Measurements from ENCODE around the gene SARDH.
"Not testable (repeated sequence)": the region's sequence is repeated elsewhere in the genome, so short reads cannot be mapped to it uniquely, and the experiment has no call there.

The SARDH gene

GRCh38 chr9:133631111-133631510 is 107.0 kb downstream of the SARDH start:
- DNase-seq (ENCODE audit: low spot score) = no peak

GRCh38 chr9:133629221-133630110 is 108.7 kb downstream of the SARDH start:
- no peak for DNase-seq (ENCODE audit: low spot score)

- no peak for DNase-seq (ENCODE audit: low spot score)
These were observed 109.4 kb downstream of the SARDH start for GRCh38 chr9:133628766-133629165.

- DNase-seq (ENCODE audit: low spot score) = no peak
These were observed 110.8 kb downstream of the SARDH start for GRCh38 chr9:133627341-133627740.

- not testable (repeated sequence) for DNase-seq (ENCODE audit: low spot score)
These were observed 112.1 kb downstream of the SARDH start for GRCh38 chr9:133626008-133626407.

GRCh38 chr9:133622555-133622954 is 115.6 kb downstream of the SARDH start:
- no peak for DNase-seq (ENCODE audit: low spot score)

GRCh38 chr9:133621725-133622267 is 116.4 kb downstream of the SARDH start:
- DNase-seq (ENCODE audit: low spot score) = no peak

- DNase-seq (ENCODE audit: low spot score) = no peak
These were observed 118.4 kb downstream of the SARDH start for GRCh38 chr9:133619791-133620190.

GRCh38 chr9:133618726-133619125 is 119.4 kb downstream of the SARDH start:
- no peak for DNase-seq (ENCODE audit: low spot score)

- no peak for DNase-seq (ENCODE audit: low spot score)
These were observed 121.3 kb downstream of the SARDH start for GRCh38 chr9:133616643-133617405.

- DNase-seq (ENCODE audit: low spot score) = no peak
These were observed 122.5 kb downstream of the SARDH start for GRCh38 chr9:133615606-133616188.

- DNase-seq (ENCODE audit: low spot score) = no peak
These were observed 123.0 kb downstream of the SARDH start for GRCh38 chr9:133615186-133615585.

GRCh38 chr9:133614678-133615077 is 123.5 kb downstream of the SARDH start:
- DNase-seq (ENCODE audit: low spot score) = no peak

- DNase-seq (ENCODE audit: low spot score) = no peak
These were observed 124.1 kb downstream of the SARDH start for GRCh38 chr9:133614056-133614455.
